ENCODE measurements around the gene ZNF385A. TPM values are rescaled to one million over a fixed set of nuclear protein-coding genes. Genes with fewer than 3 reads are reported as not detected.

ZNF385A gene
- total RNA-seq, 4 donors from 2014 or later, result 1.9 to 17.5 (median 5.7) TPM

GRCh38 chr12:54379398-54380201, 4.9 kb downstream of the ZNF385A start:
- Histone ChIP-seq H3K36me3 (no peaks in the 10 kb centered on the region), H3K4me1 (peaks cover 4 to 19% (median 13%) of the 10 kb centered on the region in 4 donors), H3K27ac (peak overlapping the region; percentile 49 to 81 (median 76)), H3K27me3 (peaks cover 5% of the 10 kb centered on the region), H3K4me3 (peak overlapping the region; percentile 32 to 45 (median 34)), H3K9me3 (no peaks in the 10 kb centered on the region)
- WGBS, 2 donors (ENCODE audit: low coverage in 1 of 2), result 13 to 63% methylated on average over 2 to 19 of the region's 19 CpGs
- in situ Hi-C loops (cut with MboI; ENCODE audit: low pct_ligation_motif_present in 1 of 4, low pct_unique_long_range_greater_than_20kb in 1 of 4, low sequenced_read_pairs in 3 of 4), result no loop called here
- peak; percentile 93 for DNase-seq
- intact Hi-C loops (cut with DNase I; ENCODE audit: low total_unique reads), result no loop called here
- TF ChIP-seq POLR2A (IDR thresholded peaks at IDR 0.05) (no peak), POLR2AphosphoS5 (IDR thresholded peaks at IDR 0.05) (peak in 2 of 3 donors; percentile 6 to 35), CTCF (IDR thresholded peaks at IDR 0.05) (peak; percentile 99 to 100 (median 100)), EP300 (IDR thresholded peaks at IDR 0.05; ENCODE audit: low read depth) (no peak)

- in situ Hi-C loops (cut with MboI; ENCODE audit: low pct_ligation_motif_present in 1 of 4, low pct_unique_long_range_greater_than_20kb in 1 of 4, low sequenced_read_pairs in 3 of 4), result no loop called here
- peak overlapping the region; percentile 49 to 81 (median 76) for H3K27ac ChIP-seq
- intact Hi-C loops (cut with DNase I; ENCODE audit: low total_unique reads), result no loop called here
- peak overlapping the region; percentile 33 to 45 (median 39) for H3K4me3 ChIP-seq
- no peaks in the 10 kb centered on the region for H3K9me3 ChIP-seq
- DNase-seq, result peak; percentile 68
- peaks cover 5% of the 10 kb centered on the region for H3K27me3 ChIP-seq
- no peak for TF ChIP-seq POLR2AphosphoS5 (IDR thresholded peaks at IDR 0.05)
- no peak for TF ChIP-seq EP300 (IDR thresholded peaks at IDR 0.05; ENCODE audit: low read depth)
- no peak for TF ChIP-seq CTCF (IDR thresholded peaks at IDR 0.05)
- no peak for TF ChIP-seq POLR2A (IDR thresholded peaks at IDR 0.05)
- WGBS, 2 donors (ENCODE audit: low coverage in 1 of 2), result 16 to 30% methylated on average over 5 to 43 of the region's 49 CpGs
- peaks cover 4 to 25% (median 16%) of the 10 kb centered on the region in 4 donors for H3K4me1 ChIP-seq
- H3K36me3 ChIP-seq, result no peaks in the 10 kb centered on the region
These were observed 5.6 kb downstream of the ZNF385A start for GRCh38 chr12:54378796-54379397.

- 76 to 100% methylated on average over 1 to 6 of the region's 6 CpGs for WGBS, 2 donors (ENCODE audit: low coverage in 1 of 2)
- intact Hi-C loops (cut with DNase I; ENCODE audit: low total_unique reads) (no loop called here), in situ Hi-C loops (cut with MboI; ENCODE audit: low pct_ligation_motif_present in 1 of 4, low pct_unique_long_range_greater_than_20kb in 1 of 4, low sequenced_read_pairs in 3 of 4) (no loop called here)
- no peak for DNase-seq
- Histone ChIP-seq H3K4me1 (peaks cover 4 to 25% (median 17%) of the 10 kb centered on the region in 4 donors), H3K9me3 (no peaks in the 10 kb centered on the region), H3K36me3 (no peaks in the 10 kb centered on the region), H3K4me3 (peak overlapping the region in 1 of 4 donors; percentile 45), H3K27me3 (peaks cover 5% of the 10 kb centered on the region), H3K27ac (peak overlapping the region in 1 of 4 donors; percentile 79)
- TF ChIP-seq EP300 (IDR thresholded peaks at IDR 0.05; ENCODE audit: low read depth), result no peak
- no peak for TF ChIP-seq POLR2AphosphoS5 (IDR thresholded peaks at IDR 0.05)
- TF ChIP-seq POLR2A (IDR thresholded peaks at IDR 0.05), result no peak
- no peak for TF ChIP-seq CTCF (IDR thresholded peaks at IDR 0.05)
These were observed 6.6 kb downstream of the ZNF385A start for GRCh38 chr12:54377797-54378515.

- TF ChIP-seq EP300 (IDR thresholded peaks at IDR 0.05; ENCODE audit: low read depth), result no peak
- no peak for TF ChIP-seq POLR2A (IDR thresholded peaks at IDR 0.05)
- TF ChIP-seq CTCF (IDR thresholded peaks at IDR 0.05), result no peak
- TF ChIP-seq POLR2AphosphoS5 (IDR thresholded peaks at IDR 0.05), result no peak
- peaks cover 5% of the 10 kb centered on the region for H3K27me3 ChIP-seq
- H3K4me1 ChIP-seq, result peaks cover 4 to 30% (median 17%) of the 10 kb centered on the region in 4 donors
- no peak overlapping the region for H3K4me3 ChIP-seq
- no peaks in the 10 kb centered on the region for H3K9me3 ChIP-seq
- in situ Hi-C loops (cut with MboI; ENCODE audit: low pct_ligation_motif_present in 1 of 4, low pct_unique_long_range_greater_than_20kb in 1 of 4, low sequenced_read_pairs in 3 of 4), result no loop called here
- no peaks in the 10 kb centered on the region for H3K36me3 ChIP-seq
- no peak for DNase-seq
- peak overlapping the region; percentile 4 to 51 (median 27) for H3K27ac ChIP-seq
- 83% methylated on average over 2 of the region's 2 CpGs; no CpG with 5 or more reads in 1 of the 2 donors for WGBS, 2 donors (ENCODE audit: low coverage in 1 of 2)
- intact Hi-C loops (cut with DNase I; ENCODE audit: low total_unique reads), result no loop called here
These were observed 7.5 kb downstream of the ZNF385A start for GRCh38 chr12:54377007-54377406.
